GM12873 (cell line): Measurements from ENCODE around the gene TMEM154.

Experiments
- TF ChIP-seq, protein P1 (sequence below): IDR thresholded peaks from 2 replicates; pipeline ENCODE4 v1.5.1; 2012; ENCODE audit warnings: low read depth, mild to moderate bottlenecking, moderate library complexity, low read length, control low read depth; ENCODE audit not compliant: insufficient read depth; ENCODE audit errors: missing control alignments

The TMEM154 gene, protein sequence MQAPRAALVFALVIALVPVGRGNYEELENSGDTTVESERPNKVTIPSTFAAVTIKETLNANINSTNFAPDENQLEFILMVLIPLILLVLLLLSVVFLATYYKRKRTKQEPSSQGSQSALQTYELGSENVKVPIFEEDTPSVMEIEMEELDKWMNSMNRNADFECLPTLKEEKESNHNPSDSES

DNA sequence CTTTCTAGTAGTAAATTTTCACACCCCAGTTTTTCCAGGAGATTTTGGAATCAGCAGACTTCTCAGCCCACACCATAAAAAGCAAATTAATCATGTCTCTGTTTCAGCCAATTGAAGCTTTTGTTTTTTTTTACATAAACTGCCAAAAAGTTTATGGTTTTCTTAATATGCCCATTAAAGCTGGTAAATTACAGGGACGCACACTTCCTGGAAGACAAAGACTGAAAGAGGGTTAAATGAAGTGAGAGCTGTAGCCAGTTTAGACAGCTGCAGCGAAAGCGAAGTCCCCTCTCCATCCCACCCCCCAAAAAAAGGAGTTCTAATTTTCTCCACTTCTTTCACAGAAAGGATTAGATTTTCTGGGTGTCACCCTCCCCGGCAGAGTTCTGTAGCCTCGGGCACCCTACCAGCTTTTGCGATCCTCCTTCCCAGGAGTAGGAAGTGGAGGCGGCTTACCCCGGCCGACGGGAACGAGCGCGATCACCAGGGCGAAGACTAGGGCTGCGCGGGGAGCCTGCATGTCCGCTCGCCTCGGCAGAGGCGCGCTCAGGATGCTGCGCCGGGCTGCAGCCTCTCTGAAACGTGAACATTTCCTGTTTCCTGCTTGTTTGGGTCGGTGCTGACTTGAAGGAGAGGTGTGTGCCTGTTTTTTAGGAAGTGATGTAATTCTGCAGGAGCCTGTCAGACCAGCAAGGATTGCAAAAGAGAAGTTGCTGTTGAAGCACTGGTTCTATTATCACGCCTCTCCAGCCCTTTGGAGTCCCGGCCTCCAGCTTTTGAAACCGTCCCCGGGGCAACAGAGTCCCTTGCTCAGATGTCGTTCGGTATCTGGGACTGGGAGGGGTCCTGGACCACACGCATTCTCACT, at the start of gene TMEM154:
TMEM154 (minus strand) TSS at position 584 of the 868 bp plus-strand sequence; CDS start at position 520, 64 bp downstream.
- TF ChIP-seq, protein P1, sequence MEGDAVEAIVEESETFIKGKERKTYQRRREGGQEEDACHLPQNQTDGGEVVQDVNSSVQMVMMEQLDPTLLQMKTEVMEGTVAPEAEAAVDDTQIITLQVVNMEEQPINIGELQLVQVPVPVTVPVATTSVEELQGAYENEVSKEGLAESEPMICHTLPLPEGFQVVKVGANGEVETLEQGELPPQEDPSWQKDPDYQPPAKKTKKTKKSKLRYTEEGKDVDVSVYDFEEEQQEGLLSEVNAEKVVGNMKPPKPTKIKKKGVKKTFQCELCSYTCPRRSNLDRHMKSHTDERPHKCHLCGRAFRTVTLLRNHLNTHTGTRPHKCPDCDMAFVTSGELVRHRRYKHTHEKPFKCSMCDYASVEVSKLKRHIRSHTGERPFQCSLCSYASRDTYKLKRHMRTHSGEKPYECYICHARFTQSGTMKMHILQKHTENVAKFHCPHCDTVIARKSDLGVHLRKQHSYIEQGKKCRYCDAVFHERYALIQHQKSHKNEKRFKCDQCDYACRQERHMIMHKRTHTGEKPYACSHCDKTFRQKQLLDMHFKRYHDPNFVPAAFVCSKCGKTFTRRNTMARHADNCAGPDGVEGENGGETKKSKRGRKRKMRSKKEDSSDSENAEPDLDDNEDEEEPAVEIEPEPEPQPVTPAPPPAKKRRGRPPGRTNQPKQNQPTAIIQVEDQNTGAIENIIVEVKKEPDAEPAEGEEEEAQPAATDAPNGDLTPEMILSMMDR = no peak

GRCh38 chr4:152729466-152729865, 49.7 kb upstream of the TMEM154 start:
- TF ChIP-seq, protein P1 = no peak

- TF ChIP-seq, protein P1 = no peak
Observed at GRCh38 chr4:152728343-152728742, 48.5 kb upstream of the TMEM154 start.

GRCh38 chr4:152727784-152728183, 48.0 kb upstream of the TMEM154 start:
- TF ChIP-seq, protein P1 = no peak

- TF ChIP-seq, protein P1 = no peak
Observed at GRCh38 chr4:152724494-152724893, 44.7 kb upstream of the TMEM154 start.

- TF ChIP-seq, protein P1 = no peak
Observed at GRCh38 chr4:152723236-152723635, 43.4 kb upstream of the TMEM154 start.

GRCh38 chr4:152719801-152720556, 40.2 kb upstream of the TMEM154 start:
- TF ChIP-seq, protein P1 = no peak
